ENCODE data around the gene RPL18.
"Not testable (repeated sequence)": the region's sequence is repeated elsewhere in the genome, so short reads cannot be mapped to it uniquely, and the experiment has no call there.

DNA sequence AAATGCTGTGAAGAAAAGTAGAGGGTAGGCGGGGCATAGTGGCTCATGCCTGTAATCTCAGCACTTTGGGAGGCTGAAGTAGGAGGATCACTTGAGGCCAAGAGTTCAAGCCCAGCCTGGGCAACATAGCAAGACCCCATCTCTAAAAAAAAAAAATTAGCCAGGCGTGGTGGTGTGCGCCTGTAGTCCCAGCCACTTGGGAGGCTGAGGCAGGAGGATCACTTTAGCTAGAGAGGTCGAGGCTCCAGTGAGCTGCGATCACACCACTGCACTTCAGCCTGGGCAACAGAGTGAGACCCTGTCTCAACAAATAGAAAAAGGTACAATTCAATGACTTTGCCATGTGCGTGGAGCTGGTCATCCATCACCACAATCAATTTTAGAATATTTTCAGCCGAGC lies 41.1 kb downstream of the RPL18 start:
- not testable (repeated sequence) for TF ChIP-seq EZH2 (IDR thresholded peaks at IDR 0.05; ENCODE audit: borderline replicate concordance, low read depth, low read length, severe bottlenecking)
- TF ChIP-seq, protein P1, sequence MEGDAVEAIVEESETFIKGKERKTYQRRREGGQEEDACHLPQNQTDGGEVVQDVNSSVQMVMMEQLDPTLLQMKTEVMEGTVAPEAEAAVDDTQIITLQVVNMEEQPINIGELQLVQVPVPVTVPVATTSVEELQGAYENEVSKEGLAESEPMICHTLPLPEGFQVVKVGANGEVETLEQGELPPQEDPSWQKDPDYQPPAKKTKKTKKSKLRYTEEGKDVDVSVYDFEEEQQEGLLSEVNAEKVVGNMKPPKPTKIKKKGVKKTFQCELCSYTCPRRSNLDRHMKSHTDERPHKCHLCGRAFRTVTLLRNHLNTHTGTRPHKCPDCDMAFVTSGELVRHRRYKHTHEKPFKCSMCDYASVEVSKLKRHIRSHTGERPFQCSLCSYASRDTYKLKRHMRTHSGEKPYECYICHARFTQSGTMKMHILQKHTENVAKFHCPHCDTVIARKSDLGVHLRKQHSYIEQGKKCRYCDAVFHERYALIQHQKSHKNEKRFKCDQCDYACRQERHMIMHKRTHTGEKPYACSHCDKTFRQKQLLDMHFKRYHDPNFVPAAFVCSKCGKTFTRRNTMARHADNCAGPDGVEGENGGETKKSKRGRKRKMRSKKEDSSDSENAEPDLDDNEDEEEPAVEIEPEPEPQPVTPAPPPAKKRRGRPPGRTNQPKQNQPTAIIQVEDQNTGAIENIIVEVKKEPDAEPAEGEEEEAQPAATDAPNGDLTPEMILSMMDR (IDR thresholded peaks at IDR 0.05; ENCODE audit: borderline replicate concordance, extremely low read depth, low read length, poor library complexity, severe bottlenecking): not testable (repeated sequence)

Data from DND-41 (cell line).